ENCODE measurements around the gene DTX3L.

Gene DTX3L

DNA sequence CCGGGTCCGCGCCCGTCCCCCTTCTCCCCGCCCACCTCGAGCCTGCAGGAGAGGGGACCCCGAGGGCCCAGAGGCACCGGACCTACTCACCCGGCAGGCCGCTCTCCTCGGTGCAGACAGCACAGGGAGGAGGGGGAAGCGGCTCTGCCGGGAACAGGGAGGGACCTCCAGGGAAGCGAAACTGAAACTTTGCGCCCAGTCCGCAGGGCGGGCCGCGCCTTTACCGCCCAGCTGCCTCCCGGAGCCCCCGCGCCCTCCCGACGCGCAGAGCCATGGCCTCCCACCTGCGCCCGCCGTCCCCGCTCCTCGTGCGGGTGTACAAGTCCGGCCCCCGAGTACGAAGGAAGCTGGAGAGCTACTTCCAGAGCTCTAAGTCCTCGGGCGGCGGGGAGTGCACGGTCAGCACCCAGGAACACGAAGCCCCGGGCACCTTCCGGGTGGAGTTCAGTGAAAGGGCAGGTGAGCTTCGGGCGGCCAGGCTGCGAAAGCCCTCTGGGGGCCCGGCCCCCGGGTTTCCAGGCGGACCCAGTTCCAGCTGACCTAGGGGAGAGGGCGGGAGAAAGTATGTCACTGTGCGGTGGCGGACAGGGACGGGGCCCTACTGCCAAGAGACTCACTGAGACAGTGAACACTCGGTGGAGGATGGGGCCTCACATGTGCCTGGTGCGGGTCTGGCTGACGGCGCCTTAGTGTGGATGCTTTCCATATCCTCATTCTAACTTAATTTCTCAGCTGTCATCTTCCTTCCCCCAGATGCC is at the start of gene DTX3L, which contains the start of gene PARP9:
TSS of gene DTX3L (plus strand) at position 184 of the 758 bp plus-strand sequence. CDS start at position 273, 89 bp downstream.
TSS of gene PARP9 (minus strand) at position 146 of the 758 bp plus-strand sequence. CDS start 4,680 bp downstream, outside the sequence.
- DNase-seq (ENCODE audit: low spot score), result peak; percentile 9

GRCh38 chr3:122515020-122515468 is 49.1 kb upstream of the DTX3L start:
- no peak for DNase-seq (ENCODE audit: low spot score)

DNA sequence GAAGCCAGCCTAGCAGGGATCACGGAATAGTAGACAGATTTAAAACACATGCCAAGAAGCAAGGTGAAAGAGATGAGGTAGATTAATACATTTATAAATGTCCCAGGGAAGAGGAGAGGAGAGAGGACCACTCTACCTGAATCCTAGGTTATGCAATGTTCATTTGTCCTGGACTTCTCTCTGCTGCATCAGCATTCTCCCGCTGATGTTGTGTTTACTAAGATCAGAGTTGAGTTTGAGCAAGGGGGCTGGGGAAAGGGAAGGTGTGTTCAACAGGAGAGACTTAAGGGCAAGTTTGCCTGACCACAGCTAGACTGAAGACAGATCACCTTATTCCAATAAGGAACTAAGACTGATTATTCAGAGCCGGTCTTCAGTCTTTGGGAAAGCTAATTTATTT is 48.3 kb upstream of the DTX3L start:
- DNase-seq (ENCODE audit: low spot score), result no peak

- peak; percentile 7 for DNase-seq (ENCODE audit: low spot score)
Measured at GRCh38 chr3:122516846-122517360, 47.2 kb upstream of the DTX3L start.

DNA sequence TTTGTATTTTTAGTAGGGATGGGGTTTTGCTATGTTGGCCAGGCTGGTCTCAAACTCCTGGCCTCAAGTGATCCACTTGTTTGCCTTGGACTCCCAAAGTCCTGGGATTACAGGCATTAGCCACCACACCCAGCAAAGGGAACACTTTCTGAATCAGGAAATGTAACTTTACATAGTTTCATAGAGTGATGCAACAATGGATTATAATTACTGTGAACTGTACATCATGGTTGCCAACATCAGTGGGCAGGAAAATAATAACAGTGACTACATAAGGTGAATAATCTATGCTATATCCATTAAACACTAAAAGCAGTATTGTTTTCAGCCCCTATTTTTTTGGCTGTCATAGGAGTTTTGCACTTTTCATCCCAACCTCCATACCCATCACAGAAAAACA is 44.4 kb upstream of the DTX3L start:
- no peak for DNase-seq (ENCODE audit: low spot score)

GRCh38 chr3:122520861-122521260 is 43.3 kb upstream of the DTX3L start:
- no peak for DNase-seq (ENCODE audit: low spot score)

GRCh38 chr3:122523317-122523716 is 40.8 kb upstream of the DTX3L start:
- DNase-seq (ENCODE audit: low spot score), result no peak

DNA sequence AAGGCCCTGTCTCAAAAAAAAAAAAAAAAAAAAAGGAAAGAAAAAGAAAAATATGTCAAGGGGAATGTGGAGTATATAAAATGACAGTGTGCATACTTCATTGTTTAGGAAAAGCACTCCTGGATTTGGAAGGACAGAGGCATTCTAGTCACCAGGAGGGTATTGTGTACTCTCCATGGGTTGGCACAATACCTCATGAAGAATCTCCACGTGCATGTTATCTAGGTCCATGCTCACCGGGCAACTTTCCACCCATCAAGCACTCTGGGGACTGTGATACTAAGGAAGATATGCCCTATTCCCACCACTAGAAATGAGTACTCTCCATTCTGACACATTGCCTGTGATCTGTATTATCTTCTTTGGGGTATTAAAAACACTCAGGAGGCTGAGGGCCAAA is 34.0 kb upstream of the DTX3L start:
- no peak for DNase-seq (ENCODE audit: low spot score)

GRCh38 chr3:122533480-122533879 is 30.7 kb upstream of the DTX3L start:
- DNase-seq (ENCODE audit: low spot score), result no peak

- no peak for DNase-seq (ENCODE audit: low spot score)
Measured at GRCh38 chr3:122533931-122534334, 30.2 kb upstream of the DTX3L start.

DNA sequence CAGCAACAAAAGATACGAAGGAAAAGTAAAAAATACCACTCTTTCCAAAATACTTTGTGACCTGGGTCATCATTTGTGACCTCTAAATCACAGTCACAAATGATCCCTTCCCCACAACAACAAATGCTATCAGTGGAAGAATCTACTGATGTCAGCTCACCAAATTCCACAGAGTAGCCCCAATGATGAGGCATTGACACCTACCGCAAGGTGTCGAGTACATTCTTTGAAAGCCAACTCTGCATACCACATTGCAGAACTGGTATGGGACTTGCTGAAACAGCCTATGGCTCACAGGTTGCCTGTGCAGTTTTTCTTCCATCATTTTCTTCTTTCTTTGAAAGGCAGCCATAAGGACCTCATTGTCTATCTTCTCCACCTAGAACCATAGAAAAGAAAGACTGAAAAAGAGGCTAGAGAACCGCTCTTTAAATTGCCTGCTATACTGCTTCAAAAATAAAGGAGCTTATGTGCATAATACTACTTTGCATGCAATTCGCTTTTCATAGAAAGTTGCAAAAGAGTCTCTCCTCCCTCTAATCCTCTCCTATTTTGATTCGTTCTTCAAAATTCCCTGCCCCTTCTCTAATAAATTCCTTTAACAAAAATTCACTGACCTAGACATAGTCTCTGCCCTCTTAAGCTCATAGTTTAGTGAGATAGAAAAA is 28.0 kb upstream of the DTX3L start:
- DNase-seq (ENCODE audit: low spot score), result no peak

DNA sequence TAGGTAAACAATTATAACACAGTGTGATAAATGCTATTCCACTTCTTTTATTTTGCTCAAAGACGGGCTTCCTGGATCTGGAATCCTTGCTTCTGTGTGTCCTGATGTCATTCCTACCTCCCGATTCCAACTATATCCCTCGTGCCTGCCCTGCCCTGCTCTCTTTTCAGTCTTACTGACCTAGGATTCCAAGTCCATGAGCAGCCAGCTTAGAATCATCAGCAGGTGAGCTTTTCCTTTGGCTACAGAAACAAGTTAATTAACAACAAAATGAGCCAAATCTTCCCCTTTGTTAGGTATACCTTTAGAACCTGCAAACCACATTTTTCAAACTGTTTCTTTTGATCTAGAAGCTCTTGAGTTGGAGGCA is 27.5 kb upstream of the DTX3L start:
- DNase-seq (ENCODE audit: low spot score), result no peak

DNA sequence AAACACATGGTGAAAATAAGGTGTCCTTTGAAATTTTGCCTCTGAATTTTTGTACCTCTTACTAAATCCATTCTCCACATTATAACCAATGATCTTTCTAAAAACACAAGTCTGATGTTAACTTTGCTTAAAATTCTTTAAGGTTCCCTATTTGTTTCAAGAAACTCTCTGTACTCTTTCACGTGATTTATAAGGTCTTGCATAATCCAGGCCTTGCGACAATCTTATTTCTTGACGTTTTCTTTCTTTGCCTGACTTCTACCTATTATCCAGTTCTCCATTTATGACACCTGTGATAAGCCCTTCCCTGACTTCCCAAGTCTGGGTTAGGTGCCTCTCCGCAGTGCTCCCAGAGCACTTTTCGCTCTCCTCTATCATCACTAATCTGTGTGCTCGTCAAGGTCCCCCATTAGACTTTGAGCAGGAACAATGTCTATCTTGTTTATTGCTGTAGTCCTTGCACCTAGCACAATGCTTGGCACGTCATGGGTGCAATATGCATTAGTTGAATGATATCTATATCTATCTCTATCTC is 25.1 kb upstream of the DTX3L start:
- no peak for DNase-seq (ENCODE audit: low spot score)

- DNase-seq (ENCODE audit: low spot score), result no peak
Measured at GRCh38 chr3:122546151-122546550, 18.0 kb upstream of the DTX3L start.

DNA sequence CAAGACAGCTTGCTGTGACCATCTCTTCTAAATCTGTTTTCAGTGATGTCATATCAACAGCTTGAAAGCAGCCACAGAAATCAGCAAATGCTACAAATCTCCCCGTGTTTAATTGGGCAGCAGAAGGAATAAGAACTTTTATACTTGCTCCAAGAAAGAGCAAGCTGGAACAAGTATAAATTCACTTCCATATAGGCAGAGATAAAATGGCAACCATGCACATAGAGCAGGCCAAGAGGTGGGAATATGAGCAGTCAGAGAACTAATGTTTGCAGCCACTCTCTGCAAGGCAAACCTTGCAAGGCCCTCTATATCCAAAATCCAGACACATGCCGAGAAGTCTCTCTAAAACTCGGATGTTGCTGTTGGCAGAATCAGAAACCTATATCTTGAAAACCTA is 16.1 kb upstream of the DTX3L start:
- no peak for DNase-seq (ENCODE audit: low spot score)

- DNase-seq (ENCODE audit: low spot score), result no peak
Measured at GRCh38 chr3:122548619-122549018, 15.5 kb upstream of the DTX3L start.

GRCh38 chr3:122553171-122553570 is 11.0 kb upstream of the DTX3L start:
- no peak for DNase-seq (ENCODE audit: low spot score)

- no peak for DNase-seq (ENCODE audit: low spot score)
Measured at GRCh38 chr3:122555275-122556071, 8.7 kb upstream of the DTX3L start.

DNA sequence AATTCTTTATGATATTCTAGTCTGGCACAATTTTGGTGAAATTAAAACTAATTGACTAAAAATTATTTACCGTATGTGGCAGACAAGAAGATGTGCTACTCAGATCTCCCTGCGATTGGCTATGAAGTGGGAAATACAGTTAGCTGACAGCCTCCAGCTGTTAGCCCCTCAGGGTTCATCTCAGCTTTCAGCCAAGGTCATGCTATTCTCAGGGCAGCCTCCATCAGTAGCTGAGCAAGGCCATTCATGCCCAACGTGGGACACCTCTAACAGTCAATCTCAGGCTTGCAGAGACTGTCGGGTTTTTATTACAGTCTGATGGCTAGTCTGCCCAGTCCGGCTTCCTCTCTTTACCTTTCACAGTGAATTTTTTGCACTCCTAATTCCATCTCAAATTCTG is 6.8 kb upstream of the DTX3L start:
- DNase-seq (ENCODE audit: low spot score), result no peak

DNA sequence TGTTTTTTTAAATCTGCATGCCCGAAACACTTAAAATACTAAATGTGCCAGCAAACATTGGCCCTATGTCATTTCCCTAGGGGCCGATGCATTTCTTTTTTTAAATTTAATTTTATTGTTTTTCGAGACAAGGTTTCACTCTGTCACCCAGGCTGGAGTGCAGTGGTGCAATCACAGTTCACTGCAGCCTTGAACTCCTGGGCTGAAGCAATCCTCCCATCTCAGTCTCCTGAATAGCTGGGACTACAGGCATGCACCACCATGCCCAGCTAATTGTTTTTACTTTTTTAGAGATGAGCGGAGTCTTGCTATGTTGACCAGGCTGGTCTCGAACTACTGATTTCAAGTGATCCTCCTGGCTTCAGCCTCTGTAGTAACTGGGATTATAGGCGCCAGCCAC is 5.5 kb upstream of the DTX3L start:
- no peak for DNase-seq (ENCODE audit: low spot score)

GRCh38 chr3:122559906-122560305 is 4.2 kb upstream of the DTX3L start:
- no peak for DNase-seq (ENCODE audit: low spot score)

- DNase-seq (ENCODE audit: low spot score), result peak; percentile 58
Measured at GRCh38 chr3:122560680-122561079, 3.5 kb upstream of the DTX3L start.

Data from cerebellar cortex (tissue), 1 donor.